Glutamatergic neuron (in vitro differentiated cells): ENCODE data around the gene RETSAT. TPM values are rescaled to one million over a fixed set of nuclear protein-coding genes. Genes with fewer than 3 reads are reported as not detected.

Experiments used
- DNase-seq: peaks from one replicate; pipeline ENCODE4 v3.0.0; 2022
- H3K27ac Mint-ChIP-seq: one replicate; pipeline ENCODE4 v1.8.0; 2020; ENCODE audit warnings: mild to moderate bottlenecking, mixed read lengths, inconsistent platforms; ENCODE audit not compliant: unreplicated experiment
- H3K27me3 Mint-ChIP-seq: one replicate; pipeline ENCODE4 v1.8.0; 2020; ENCODE audit warnings: mild to moderate bottlenecking, moderate library complexity, mixed read lengths, inconsistent platforms; ENCODE audit not compliant: unreplicated experiment
- H3K36me3 Mint-ChIP-seq: one replicate; pipeline ENCODE4 v1.8.0; 2020; ENCODE audit warnings: mild to moderate bottlenecking, mixed read lengths, inconsistent platforms; ENCODE audit not compliant: unreplicated experiment
- H3K4me1 Mint-ChIP-seq: one replicate; pipeline ENCODE4 v1.8.0; 2020; ENCODE audit warnings: mild to moderate bottlenecking, low read depth, mixed read lengths, inconsistent platforms; ENCODE audit not compliant: unreplicated experiment
- H3K4me3 Mint-ChIP-seq: one replicate; pipeline ENCODE4 v1.8.0; 2020; ENCODE audit warnings: mild to moderate bottlenecking, mixed read lengths, inconsistent platforms; ENCODE audit not compliant: unreplicated experiment
- H3K9me3 Mint-ChIP-seq: one replicate; pipeline ENCODE4 v1.8.0; 2020; ENCODE audit warnings: mild to moderate bottlenecking, moderate library complexity, mixed read lengths, inconsistent platforms; ENCODE audit not compliant: unreplicated experiment
- CTCF ChIP-seq: fragments of 200-600 bp; sonication (generic); IDR thresholded peaks from one replicate; pipeline ENCODE4 v1.5.0; 2021; ENCODE audit not compliant: partially characterized antibody, unreplicated experiment
- total RNA-seq: library from RNA; stranded (reverse); fragmentation: NEBNext Ultra II Directional; extraction: Animal tissue kit (Norgen Biotek cat#: 25700); gene quantifications from one replicate; pipeline ENCODE4 v1.2.1, GENCODE V29; 2021; ENCODE audit not compliant: unreplicated experiment

The RETSAT gene
- total RNA-seq, 1 donor from 2014 or later, result 39.4 TPM

DNA sequence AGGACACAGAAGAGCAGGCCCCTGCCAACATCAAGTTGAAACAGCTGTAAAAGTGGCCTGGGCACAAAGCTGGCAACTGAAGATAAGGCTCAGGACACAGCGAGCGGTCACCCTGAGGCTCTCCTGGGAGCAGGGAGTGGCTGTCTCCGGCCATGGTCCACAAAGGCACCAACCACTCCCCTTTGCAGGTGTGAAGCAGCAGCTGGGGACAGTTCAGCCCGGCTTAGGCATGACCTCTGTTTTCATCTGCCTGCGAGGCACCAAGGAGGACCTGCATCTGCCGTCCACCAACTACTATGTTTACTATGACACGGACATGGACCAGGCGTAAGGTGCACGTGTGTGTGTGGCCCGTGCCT lies 39.5 kb downstream of the RETSAT start:
- Mint-ChIP-seq H3K27me3 (peaks cover 4% of the 10 kb centered on the region), H3K9me3 (peaks cover 3% of the 10 kb centered on the region), H3K36me3 (no peaks in the 10 kb centered on the region), H3K4me1 (peaks cover 23% of the 10 kb centered on the region), H3K4me3 (no peak overlapping the region), H3K27ac (no peak overlapping the region)
- no peak for TF ChIP-seq CTCF
- no peak for DNase-seq

- H3K9me3 Mint-ChIP-seq, result peaks cover 5% of the 10 kb centered on the region
- peaks cover 32% of the 10 kb centered on the region for H3K4me1 Mint-ChIP-seq
- peaks cover 7% of the 10 kb centered on the region for H3K27me3 Mint-ChIP-seq
- H3K27ac Mint-ChIP-seq, result no peak overlapping the region
- H3K4me3 Mint-ChIP-seq, result no peak overlapping the region
- TF ChIP-seq CTCF, result no peak
- DNase-seq, result no peak
- no peaks in the 10 kb centered on the region for H3K36me3 Mint-ChIP-seq
Measured at GRCh38 chr2:85312404-85312803, 41.9 kb downstream of the RETSAT start.

- peaks cover 7% of the 10 kb centered on the region for H3K27me3 Mint-ChIP-seq
- H3K9me3 Mint-ChIP-seq, result peaks cover 8% of the 10 kb centered on the region
- no peak for DNase-seq
- H3K4me3 Mint-ChIP-seq, result no peak overlapping the region
- H3K4me1 Mint-ChIP-seq, result peaks cover 36% of the 10 kb centered on the region
- H3K27ac Mint-ChIP-seq, result no peak overlapping the region
- no peak for TF ChIP-seq CTCF
- no peaks in the 10 kb centered on the region for H3K36me3 Mint-ChIP-seq
Measured at GRCh38 chr2:85310330-85310729, 44.0 kb downstream of the RETSAT start.

GRCh38 chr2:85309699-85310321 lies 44.5 kb downstream of the RETSAT start:
- H3K36me3 Mint-ChIP-seq, result no peaks in the 10 kb centered on the region
- DNase-seq, result no peak

More at GRCh38 chr2:85309699-85310321, 44.5 kb downstream of the RETSAT start:
- Mint-ChIP-seq H3K4me1 (peaks cover 38% of the 10 kb centered on the region), H3K4me3 (peak overlapping the region; percentile 5), H3K27ac (peak overlapping the region; percentile 84), H3K9me3 (peaks cover 8% of the 10 kb centered on the region), H3K27me3 (peaks cover 7% of the 10 kb centered on the region)
- TF ChIP-seq CTCF, result no peak
